Chondrocyte (in vitro differentiated cells): ENCODE measurements around the gene ITIH6. TPM values are rescaled to one million over a fixed set of nuclear protein-coding genes. Genes with fewer than 3 reads are reported as not detected.
A peak's percentile ranks its signal among the peaks of the same experiment; 100 is the strongest.

Experiments used
- DNase-seq: peaks from one replicate; pipeline ENCODE4 v3.0.0; 2021; ENCODE audit warnings: mixed read lengths, low spot score
- H3K27ac Mint-ChIP-seq: one replicate; pipeline ENCODE4 v1.8.0; 2021; ENCODE audit warnings: mild to moderate bottlenecking, moderate library complexity, mixed read lengths; ENCODE audit not compliant: unreplicated experiment
- H3K27me3 Mint-ChIP-seq: 2 replicates; pipeline ENCODE4 v1.8.0; 2021; ENCODE audit warnings: low read depth, mixed read lengths
- H3K36me3 Mint-ChIP-seq: 2 replicates; pipeline ENCODE4 v1.8.0; 2021; ENCODE audit warnings: low read depth, mixed read lengths
- H3K4me1 Mint-ChIP-seq: 2 replicates; pipeline ENCODE4 v1.8.0; 2021; ENCODE audit warnings: low read depth, mild to moderate bottlenecking, mixed read lengths
- H3K4me3 Mint-ChIP-seq: one replicate; pipeline ENCODE4 v1.8.0; 2021; ENCODE audit warnings: mild to moderate bottlenecking, moderate library complexity, mixed read lengths; ENCODE audit not compliant: unreplicated experiment
- H3K9me3 Mint-ChIP-seq: 2 replicates; pipeline ENCODE4 v1.8.0; 2021; ENCODE audit warnings: low read depth, mixed read lengths
- total RNA-seq: library from RNA; stranded (reverse); gene quantifications from 3 replicates; pipeline ENCODE4 v1.2.1, GENCODE V29; 2021
- TF ChIP-seq, protein P1 (sequence below): fragments of 200-600 bp; sonication (generic); IDR thresholded peaks from 2 replicates; pipeline ENCODE4 v1.5.0; 2021; ENCODE audit warnings: antibody characterized with exemption, mild to moderate bottlenecking, moderate library complexity

Gene ITIH6
- total RNA-seq, 1 donor from 2014 or later, result 0.15 TPM

DNA sequence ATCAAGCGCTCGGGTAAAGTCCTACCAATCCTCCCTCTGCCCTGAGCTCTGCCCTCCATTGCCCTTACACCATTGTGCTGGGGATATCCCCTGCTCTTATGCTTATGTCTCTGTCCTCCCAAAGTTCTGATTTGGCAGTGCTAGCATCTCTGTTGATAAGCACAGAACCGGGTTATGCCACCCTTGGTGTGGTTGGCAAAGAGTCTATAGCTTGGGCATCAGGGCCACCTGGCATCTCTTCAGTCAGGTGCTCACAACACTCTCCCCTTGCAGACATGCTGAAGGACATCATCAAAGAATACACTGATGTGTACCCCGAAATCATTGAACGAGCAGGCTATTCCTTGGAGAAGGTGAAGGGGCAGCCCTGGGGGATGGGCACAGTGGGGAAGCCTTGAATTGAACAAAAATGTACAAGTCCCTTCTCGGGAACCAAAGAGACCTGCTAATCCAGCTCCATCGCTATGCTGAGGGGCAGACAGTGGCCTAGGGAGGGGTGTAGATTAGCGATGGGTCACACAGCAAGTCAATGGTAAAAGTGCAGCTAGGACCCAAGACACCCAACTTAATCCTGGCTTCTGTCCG lies 13.3 kb upstream of the ITIH6 start:
- H3K27me3 Mint-ChIP-seq, result no peaks in the 10 kb centered on the region
- peaks cover 25% of the 10 kb centered on the region for H3K4me1 Mint-ChIP-seq
- H3K4me3 Mint-ChIP-seq, result peak overlapping the region; percentile 44
- H3K27ac Mint-ChIP-seq, result no peak overlapping the region
- TF ChIP-seq, protein P1, sequence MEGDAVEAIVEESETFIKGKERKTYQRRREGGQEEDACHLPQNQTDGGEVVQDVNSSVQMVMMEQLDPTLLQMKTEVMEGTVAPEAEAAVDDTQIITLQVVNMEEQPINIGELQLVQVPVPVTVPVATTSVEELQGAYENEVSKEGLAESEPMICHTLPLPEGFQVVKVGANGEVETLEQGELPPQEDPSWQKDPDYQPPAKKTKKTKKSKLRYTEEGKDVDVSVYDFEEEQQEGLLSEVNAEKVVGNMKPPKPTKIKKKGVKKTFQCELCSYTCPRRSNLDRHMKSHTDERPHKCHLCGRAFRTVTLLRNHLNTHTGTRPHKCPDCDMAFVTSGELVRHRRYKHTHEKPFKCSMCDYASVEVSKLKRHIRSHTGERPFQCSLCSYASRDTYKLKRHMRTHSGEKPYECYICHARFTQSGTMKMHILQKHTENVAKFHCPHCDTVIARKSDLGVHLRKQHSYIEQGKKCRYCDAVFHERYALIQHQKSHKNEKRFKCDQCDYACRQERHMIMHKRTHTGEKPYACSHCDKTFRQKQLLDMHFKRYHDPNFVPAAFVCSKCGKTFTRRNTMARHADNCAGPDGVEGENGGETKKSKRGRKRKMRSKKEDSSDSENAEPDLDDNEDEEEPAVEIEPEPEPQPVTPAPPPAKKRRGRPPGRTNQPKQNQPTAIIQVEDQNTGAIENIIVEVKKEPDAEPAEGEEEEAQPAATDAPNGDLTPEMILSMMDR, result no peak
- peaks cover 30% of the 10 kb centered on the region for H3K9me3 Mint-ChIP-seq
- peaks cover 44% of the 10 kb centered on the region for H3K36me3 Mint-ChIP-seq
- no peak for DNase-seq

DNA sequence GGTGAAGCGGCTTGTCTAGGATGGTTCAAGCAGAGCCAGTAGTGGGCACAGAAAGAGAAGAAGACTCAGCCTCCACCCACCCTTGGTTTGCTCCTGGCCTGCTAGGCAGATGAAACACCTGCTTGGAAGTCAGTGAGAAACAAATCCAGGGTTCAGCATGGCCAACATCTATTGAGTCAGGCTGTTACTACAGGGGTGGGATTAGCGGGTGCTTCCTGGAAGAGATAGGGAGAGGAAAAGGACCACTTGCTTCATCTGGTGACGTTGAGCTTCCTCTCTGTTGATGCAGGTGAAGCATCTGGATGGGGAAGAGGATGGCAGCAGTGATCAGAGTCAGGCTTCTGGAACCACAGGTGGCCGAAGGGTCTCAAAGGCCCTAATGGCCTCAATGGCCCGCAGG lies 12.5 kb upstream of the ITIH6 start:
- TF ChIP-seq, protein P1, result no peak
- peak overlapping the region; percentile 98 for H3K4me3 Mint-ChIP-seq
- H3K36me3 Mint-ChIP-seq, result peaks cover 36% of the 10 kb centered on the region
- H3K27ac Mint-ChIP-seq, result peak overlapping the region; percentile 77
- H3K4me1 Mint-ChIP-seq, result peaks cover 25% of the 10 kb centered on the region
- H3K9me3 Mint-ChIP-seq, result peaks cover 26% of the 10 kb centered on the region
- H3K27me3 Mint-ChIP-seq, result no peaks in the 10 kb centered on the region
- no peak for DNase-seq

DNA sequence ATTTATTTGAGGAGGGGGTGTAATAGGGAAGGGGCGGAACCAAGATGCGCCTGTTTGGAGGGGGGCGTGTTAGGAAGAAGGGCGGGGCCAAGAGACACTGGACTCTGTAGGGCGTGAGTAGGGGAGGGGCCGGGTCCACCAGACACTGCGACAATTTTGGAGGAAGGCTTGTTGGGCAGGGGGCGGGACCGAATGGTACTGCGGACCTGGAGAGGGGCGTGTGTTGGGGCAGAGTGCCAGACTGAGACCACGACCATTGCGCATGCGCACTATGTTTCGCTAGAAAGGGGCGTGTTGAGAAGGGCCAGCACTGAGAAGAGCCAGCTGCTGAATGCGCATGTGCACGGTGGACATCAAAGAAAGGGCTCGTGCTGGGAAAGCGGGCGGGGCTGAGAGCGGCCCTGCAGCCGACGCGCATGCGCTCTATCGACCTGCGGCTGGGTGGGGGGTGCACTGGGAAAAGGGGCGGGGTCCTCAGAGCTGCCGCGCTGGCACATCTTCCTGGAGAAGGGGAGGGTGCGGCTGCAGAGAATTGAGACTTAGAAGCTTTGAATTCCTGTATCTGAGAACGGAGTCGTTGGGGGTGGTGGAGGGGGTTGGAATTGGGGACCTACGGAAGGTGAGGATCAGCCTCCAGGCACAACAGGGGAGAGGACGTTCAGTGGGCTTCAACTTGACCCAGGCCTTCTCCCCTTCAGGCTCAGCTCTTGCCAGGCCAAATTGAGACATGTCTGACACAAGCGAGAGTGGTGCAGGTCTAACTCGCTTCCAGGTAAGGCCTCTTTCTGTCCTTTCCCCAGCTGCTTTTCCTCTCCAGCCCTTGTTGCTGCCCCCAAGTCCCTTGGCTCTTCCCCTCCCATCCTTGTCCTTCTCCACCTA lies 10.8 kb upstream of the ITIH6 start:
- no peaks in the 10 kb centered on the region for H3K27me3 Mint-ChIP-seq
- TF ChIP-seq, protein P1, result no peak
- peaks cover 27% of the 10 kb centered on the region for H3K36me3 Mint-ChIP-seq
- peak overlapping the region; percentile 98 for H3K27ac Mint-ChIP-seq
- peaks cover 25% of the 10 kb centered on the region for H3K4me1 Mint-ChIP-seq
- H3K4me3 Mint-ChIP-seq, result peak overlapping the region; percentile 98
- DNase-seq, result peak; percentile 98
- peaks cover 24% of the 10 kb centered on the region for H3K9me3 Mint-ChIP-seq

DNA sequence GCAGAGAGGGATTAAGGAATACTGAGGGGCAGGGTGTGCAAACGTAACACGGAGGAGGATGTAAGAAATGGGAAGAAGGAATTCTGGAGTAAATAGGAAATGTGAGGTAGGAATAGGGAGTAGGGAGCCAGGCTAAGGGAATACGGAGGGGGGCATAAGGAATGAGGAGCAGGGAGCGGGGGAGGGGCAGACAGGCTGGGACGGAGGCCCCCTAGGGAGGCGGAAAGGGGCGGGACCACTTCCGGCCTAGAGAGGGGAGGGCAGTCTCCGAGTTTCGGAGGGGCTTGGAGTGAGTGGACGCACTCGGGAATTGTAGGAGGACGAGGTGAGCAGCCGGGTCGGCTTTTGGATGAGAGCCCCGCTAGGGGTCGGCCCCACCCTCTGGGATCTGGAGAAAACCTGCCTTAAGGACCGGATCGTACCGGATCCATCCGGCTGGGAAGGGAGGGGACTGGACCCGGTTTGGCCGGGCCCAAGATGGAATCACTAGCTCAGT lies 10.1 kb upstream of the ITIH6 start:
- peaks cover 22% of the 10 kb centered on the region for H3K4me1 Mint-ChIP-seq
- H3K27me3 Mint-ChIP-seq, result no peaks in the 10 kb centered on the region
- H3K9me3 Mint-ChIP-seq, result peaks cover 20% of the 10 kb centered on the region
- H3K27ac Mint-ChIP-seq, result peak overlapping the region; percentile 98
- H3K36me3 Mint-ChIP-seq, result peaks cover 23% of the 10 kb centered on the region
- H3K4me3 Mint-ChIP-seq, result peak overlapping the region; percentile 98
- DNase-seq, result no peak
- TF ChIP-seq, protein P1, result peak; percentile 23

DNA sequence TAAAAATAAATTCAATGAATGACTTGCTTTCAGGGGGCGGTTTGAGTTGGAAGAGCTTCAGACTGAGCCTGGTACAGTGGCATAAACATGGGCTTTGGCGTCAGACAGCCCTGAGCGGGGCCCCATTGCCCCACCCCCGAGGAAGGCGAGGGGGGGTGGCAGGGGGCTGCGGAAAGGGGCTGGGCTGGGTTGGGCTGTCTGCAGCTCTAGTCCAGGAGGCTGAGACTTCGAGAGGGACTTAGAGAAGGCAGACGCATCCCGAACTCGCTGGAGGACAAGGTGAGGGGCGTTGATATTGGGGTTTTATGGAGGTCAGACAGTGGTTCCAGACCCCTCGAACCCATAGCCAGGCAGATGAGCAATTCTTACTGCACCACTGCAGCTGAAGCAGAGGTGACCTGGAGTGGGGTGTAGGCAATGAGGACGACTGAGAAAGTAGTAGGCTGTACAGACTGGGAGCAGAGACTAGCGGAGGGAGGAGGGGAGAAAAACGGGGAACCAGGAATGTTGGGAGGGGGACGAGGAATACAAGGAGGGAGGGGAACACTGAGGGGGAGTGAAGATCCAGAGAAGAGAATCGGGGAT lies 9.6 kb upstream of the ITIH6 start, which contains the start of gene MAGED2:
MAGED2 (plus strand) TSS at position 222 of the 585 bp plus-strand sequence. CDS start 1,587 bp downstream, outside the sequence.
- H3K27me3 Mint-ChIP-seq, result no peaks in the 10 kb centered on the region
- H3K27ac Mint-ChIP-seq, result peak within 1 kb of the TSS; percentile 98
- H3K36me3 Mint-ChIP-seq, result peaks cover 22% of the 10 kb centered on the region
- DNase-seq, result no peak
- peak within 1 kb of the TSS; percentile 98 for H3K4me3 Mint-ChIP-seq
- H3K9me3 Mint-ChIP-seq, result peaks cover 20% of the 10 kb centered on the region
- TF ChIP-seq, protein P1, result no peak
- H3K4me1 Mint-ChIP-seq, result peaks cover 22% of the 10 kb centered on the region
